ENCODE data around the gene ANAPC4.

- TF ChIP-seq CTCF (tag by site-specific recombination; IDR thresholded peaks at IDR 0.05) (no peak), ZNF302 (tag by site-specific recombination; IDR thresholded peaks at IDR 0.05; ENCODE audit: low read depth) (no peak)
Observed at GRCh38 chr4:25457053-25457715, 80.1 kb downstream of the ANAPC4 start.
